Upper lobe of left lung (tissue), 4 donors: ENCODE results near the gene GATAD2B.

Experiments used
- EP300 ChIP-seq, 4 donors: sonication (generic); formaldehyde crosslinking; IDR thresholded peaks; one replicate each; pipeline ENCODE4 v1.5.1; 2017; ENCODE audit warnings: antibody characterized with exemption in 4 of 4, control low read depth in 2 of 4
- POLR2A ChIP-seq, 4 donors: fragments of 450-650 bp; IDR thresholded peaks; one replicate each; pipeline ENCODE4 v1.5.1; 2016 to 2017; ENCODE audit warnings: antibody characterized with exemption in 4 of 4, mild to moderate bottlenecking in 2 of 4
- POLR2AphosphoS5 ChIP-seq, 2 donors: sonication (generic); formaldehyde crosslinking; IDR thresholded peaks; one replicate each; pipeline ENCODE4 v1.5.1; 2017; ENCODE audit warnings: antibody characterized with exemption in 2 of 2
- TF ChIP-seq, protein P1 (sequence below), 6 experiments: fragments of 450-650 bp in 4 of 6; fragments of 200-600 bp in 2 of 6; sonication (generic) in 2 of 6; IDR thresholded peaks; one replicate each; pipeline ENCODE4 v1.5.1; 2016 to 2019; ENCODE audit warnings: antibody characterized with exemption in 6 of 6

DNA sequence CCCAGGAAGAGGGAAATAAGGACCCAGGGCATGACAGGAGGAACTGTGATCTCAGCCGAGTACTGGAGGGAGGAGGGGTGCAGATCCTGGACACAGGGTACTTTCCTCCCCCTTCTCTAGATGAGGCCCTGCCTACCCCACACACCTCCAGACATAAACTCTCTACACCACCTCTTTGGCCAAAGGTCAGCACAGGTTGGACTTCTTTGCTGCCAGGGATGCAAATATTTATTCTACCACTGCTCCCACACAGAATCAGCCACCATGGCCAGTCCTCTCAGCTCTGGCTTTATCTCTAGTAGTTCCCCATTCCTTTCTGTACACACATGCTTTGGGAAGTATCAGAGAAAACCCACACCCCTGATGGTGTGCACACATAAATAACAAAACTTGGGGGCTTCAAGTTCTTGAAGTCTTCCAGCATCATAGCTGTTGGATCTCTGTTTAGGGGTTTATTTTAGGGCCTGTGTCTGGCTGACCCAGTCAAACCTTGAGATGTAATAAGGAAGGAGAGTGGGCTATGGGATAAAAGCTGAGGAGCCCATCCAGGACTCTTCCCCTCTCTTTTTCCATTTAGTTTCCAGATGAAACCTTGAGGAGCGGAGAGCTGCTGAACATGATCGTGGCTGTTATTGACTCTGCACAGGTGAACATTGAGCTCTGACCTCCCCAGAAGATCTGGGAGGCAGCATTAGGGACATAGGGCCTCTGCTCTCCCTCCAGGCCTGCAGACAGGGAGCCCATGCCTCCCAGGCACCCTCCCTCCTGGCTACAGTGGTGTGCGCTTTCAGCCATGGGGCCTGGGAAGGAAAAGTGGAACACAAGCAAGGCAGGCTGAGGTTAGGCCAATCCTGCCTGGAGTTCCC is 154.2 kb downstream of the GATAD2B start:
- TF ChIP-seq, protein P1, sequence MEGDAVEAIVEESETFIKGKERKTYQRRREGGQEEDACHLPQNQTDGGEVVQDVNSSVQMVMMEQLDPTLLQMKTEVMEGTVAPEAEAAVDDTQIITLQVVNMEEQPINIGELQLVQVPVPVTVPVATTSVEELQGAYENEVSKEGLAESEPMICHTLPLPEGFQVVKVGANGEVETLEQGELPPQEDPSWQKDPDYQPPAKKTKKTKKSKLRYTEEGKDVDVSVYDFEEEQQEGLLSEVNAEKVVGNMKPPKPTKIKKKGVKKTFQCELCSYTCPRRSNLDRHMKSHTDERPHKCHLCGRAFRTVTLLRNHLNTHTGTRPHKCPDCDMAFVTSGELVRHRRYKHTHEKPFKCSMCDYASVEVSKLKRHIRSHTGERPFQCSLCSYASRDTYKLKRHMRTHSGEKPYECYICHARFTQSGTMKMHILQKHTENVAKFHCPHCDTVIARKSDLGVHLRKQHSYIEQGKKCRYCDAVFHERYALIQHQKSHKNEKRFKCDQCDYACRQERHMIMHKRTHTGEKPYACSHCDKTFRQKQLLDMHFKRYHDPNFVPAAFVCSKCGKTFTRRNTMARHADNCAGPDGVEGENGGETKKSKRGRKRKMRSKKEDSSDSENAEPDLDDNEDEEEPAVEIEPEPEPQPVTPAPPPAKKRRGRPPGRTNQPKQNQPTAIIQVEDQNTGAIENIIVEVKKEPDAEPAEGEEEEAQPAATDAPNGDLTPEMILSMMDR (IDR thresholded peaks at IDR 0.05), result no peak
- TF ChIP-seq POLR2A (IDR thresholded peaks at IDR 0.05), result peak in 1 of 4 donors; percentile 11
- TF ChIP-seq EP300 (IDR thresholded peaks at IDR 0.05), result peak in 1 of 4 donors; percentile 28
- no peak for TF ChIP-seq POLR2AphosphoS5 (IDR thresholded peaks at IDR 0.05)
